HG03045 (cell line): ENCODE results near the gene CAPN9.

ENCODE experiments used
- ATAC-seq: cut with Tn5 transposase; IDR thresholded peaks from one replicate; pipeline ENCODE4 v1.9.1; 2021; ENCODE audit warnings: mild to moderate bottlenecking, moderate library complexity; ENCODE audit not compliant: unreplicated experiment

The CAPN9 gene

GRCh38 chr1:230794431-230794830 lies 47.2 kb downstream of the CAPN9 start:
- no peak for ATAC-seq

- ATAC-seq: no peak
These were observed 47.9 kb downstream of the CAPN9 start for GRCh38 chr1:230794871-230795605.

GRCh38 chr1:230796626-230797025 lies 49.4 kb downstream of the CAPN9 start:
- no peak for ATAC-seq

- no peak for ATAC-seq
These were observed 50.3 kb downstream of the CAPN9 start for GRCh38 chr1:230797376-230797920.

- no peak for ATAC-seq
These were observed 50.8 kb downstream of the CAPN9 start for GRCh38 chr1:230797942-230798365.

- no peak for ATAC-seq
These were observed 51.3 kb downstream of the CAPN9 start for GRCh38 chr1:230798491-230798890.

- no peak for ATAC-seq
These were observed 54.0 kb downstream of the CAPN9 start for GRCh38 chr1:230800891-230801840.

- no peak for ATAC-seq
These were observed 57.2 kb downstream of the CAPN9 start for GRCh38 chr1:230804396-230804795.

- no peak for ATAC-seq
These were observed 59.4 kb downstream of the CAPN9 start for GRCh38 chr1:230806552-230806951.

- ATAC-seq: no peak
These were observed 59.8 kb downstream of the CAPN9 start for GRCh38 chr1:230807029-230807428.

GRCh38 chr1:230807561-230808280 lies 60.5 kb downstream of the CAPN9 start:
- ATAC-seq: no peak

GRCh38 chr1:230808281-230808872 lies 61.2 kb downstream of the CAPN9 start:
- no peak for ATAC-seq

GRCh38 chr1:230809256-230809990 lies 62.2 kb downstream of the CAPN9 start:
- ATAC-seq: no peak

- no peak for ATAC-seq
These were observed 65.4 kb downstream of the CAPN9 start for GRCh38 chr1:230812568-230812967.

- ATAC-seq: no peak
These were observed 67.9 kb downstream of the CAPN9 start for GRCh38 chr1:230814949-230815692.

- no peak for ATAC-seq
These were observed 68.8 kb downstream of the CAPN9 start for GRCh38 chr1:230816018-230816417.

GRCh38 chr1:230818367-230818766 lies 71.2 kb downstream of the CAPN9 start:
- ATAC-seq: no peak

- ATAC-seq: no peak
These were observed 71.7 kb downstream of the CAPN9 start for GRCh38 chr1:230818901-230819300.

- no peak for ATAC-seq
These were observed 72.8 kb downstream of the CAPN9 start for GRCh38 chr1:230819976-230820375.
